Upper lobe of left lung (tissue), 6 donors: ENCODE measurements around the gene PRM3. TPM values are rescaled to one million over a fixed set of nuclear protein-coding genes. Genes with fewer than 3 reads are reported as not detected.

Experiments
- ATAC-seq, 2 donors: fragments of 200-7000 bp; cut with Tn5 transposase; one replicate each; pipeline ENCODE4 v1.9.1; 2022; ENCODE audit warnings: mild to moderate bottlenecking in 2 of 2, moderate library complexity in 2 of 2; ENCODE audit not compliant: low FRiP score in 2 of 2
- DNase-seq, 2 donors: peaks; one replicate each; pipeline ENCODE4 v3.0.0-alpha.2; 2019 to 2020
- H3K27ac ChIP-seq, 4 donors: fragments of 200-600 bp; sonication (generic); one replicate each; pipeline ENCODE4 v1.5.1; 2016 to 2019
- H3K27me3 ChIP-seq, 4 donors: fragments of 200-600 bp; sonication (generic); one replicate each; pipeline ENCODE4 v1.5.1; 2017 to 2019
- H3K36me3 ChIP-seq, 4 donors: fragments of 200-600 bp; sonication (generic); one replicate each; pipeline ENCODE4 v1.5.1; 2016 to 2019
- H3K4me1 ChIP-seq, 4 donors: fragments of 200-600 bp; sonication (generic); one replicate each; pipeline ENCODE4 v1.5.1; 2018 to 2019
- H3K4me3 ChIP-seq, 4 donors: fragments of 200-600 bp; sonication (generic); one replicate each; pipeline ENCODE4 v1.5.1; 2017 to 2019; ENCODE audit warnings: mild to moderate bottlenecking in 2 of 4, moderate library complexity in 1 of 4
- H3K9me3 ChIP-seq, 4 donors: fragments of 200-600 bp; sonication (generic); one replicate each; pipeline ENCODE4 v1.5.1; 2018 to 2019
- EP300 ChIP-seq, 4 donors: sonication (generic); formaldehyde crosslinking; IDR thresholded peaks; one replicate each; pipeline ENCODE4 v1.5.1; 2017; ENCODE audit warnings: antibody characterized with exemption in 4 of 4, control low read depth in 2 of 4
- POLR2A ChIP-seq, 4 donors: fragments of 450-650 bp; IDR thresholded peaks; one replicate each; pipeline ENCODE4 v1.5.1; 2016 to 2017; ENCODE audit warnings: antibody characterized with exemption in 4 of 4, mild to moderate bottlenecking in 2 of 4
- POLR2AphosphoS5 ChIP-seq, 2 donors: sonication (generic); formaldehyde crosslinking; IDR thresholded peaks; one replicate each; pipeline ENCODE4 v1.5.1; 2017; ENCODE audit warnings: antibody characterized with exemption in 2 of 2
- WGBS, 2 donors: methylation state at CpG; one replicate each; pipeline ENCODE4 v1.1.5; 2017 to 2018; 5-methylcytosine and 5-hydroxymethylcytosine counted together
- total RNA-seq, 6 donors: library from RNA; depleted of rRNA in 4 of 6; stranded (reverse); fragments of >200 nt in 4 of 6; gene quantifications; one replicate each; pipeline versions ENCODE4 v1.1.0 to v1.2.1, GENCODE V29; 2016 to 2021
- TF ChIP-seq, protein P1 (sequence below), 6 experiments: fragments of 450-650 bp in 4 of 6; fragments of 200-600 bp in 2 of 6; sonication (generic) in 2 of 6; IDR thresholded peaks; one replicate each; pipeline ENCODE4 v1.5.1; 2016 to 2019; ENCODE audit warnings: antibody characterized with exemption in 6 of 6
- donor health status: DM: no; HTN: no; CAD: no; lungs with moderate emphysema.
- donor health status: DM: no; HTN: yes; CAD: no; lungs with severe emphysema.

The PRM3 gene
- total RNA-seq, 6 donors from 2014 or later, result not detected

GRCh38 chr16:11283820-11284248 is 10.4 kb upstream of the PRM3 start:
- no peak for ATAC-seq
- H3K36me3 ChIP-seq, result no peaks in the 10 kb centered on the region
- H3K4me1 ChIP-seq, result peaks cover 0 to 5% (median 0%) of the 10 kb centered on the region in 4 donors
- no peaks in the 10 kb centered on the region for H3K9me3 ChIP-seq
- DNase-seq, result peak in 1 of 2 donors; percentile 42
- H3K27ac ChIP-seq, result no peak overlapping the region
- no peaks in the 10 kb centered on the region for H3K27me3 ChIP-seq
- H3K4me3 ChIP-seq, result no peak overlapping the region
- WGBS, 2 donors, result 40 to 49% methylated on average over 3 to 4 of the region's 4 CpGs
- TF ChIP-seq EP300 (IDR thresholded peaks at IDR 0.05) (no peak), POLR2AphosphoS5 (IDR thresholded peaks at IDR 0.05) (no peak)
- TF ChIP-seq, protein P1, sequence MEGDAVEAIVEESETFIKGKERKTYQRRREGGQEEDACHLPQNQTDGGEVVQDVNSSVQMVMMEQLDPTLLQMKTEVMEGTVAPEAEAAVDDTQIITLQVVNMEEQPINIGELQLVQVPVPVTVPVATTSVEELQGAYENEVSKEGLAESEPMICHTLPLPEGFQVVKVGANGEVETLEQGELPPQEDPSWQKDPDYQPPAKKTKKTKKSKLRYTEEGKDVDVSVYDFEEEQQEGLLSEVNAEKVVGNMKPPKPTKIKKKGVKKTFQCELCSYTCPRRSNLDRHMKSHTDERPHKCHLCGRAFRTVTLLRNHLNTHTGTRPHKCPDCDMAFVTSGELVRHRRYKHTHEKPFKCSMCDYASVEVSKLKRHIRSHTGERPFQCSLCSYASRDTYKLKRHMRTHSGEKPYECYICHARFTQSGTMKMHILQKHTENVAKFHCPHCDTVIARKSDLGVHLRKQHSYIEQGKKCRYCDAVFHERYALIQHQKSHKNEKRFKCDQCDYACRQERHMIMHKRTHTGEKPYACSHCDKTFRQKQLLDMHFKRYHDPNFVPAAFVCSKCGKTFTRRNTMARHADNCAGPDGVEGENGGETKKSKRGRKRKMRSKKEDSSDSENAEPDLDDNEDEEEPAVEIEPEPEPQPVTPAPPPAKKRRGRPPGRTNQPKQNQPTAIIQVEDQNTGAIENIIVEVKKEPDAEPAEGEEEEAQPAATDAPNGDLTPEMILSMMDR (IDR thresholded peaks at IDR 0.05), result no peak

DNA sequence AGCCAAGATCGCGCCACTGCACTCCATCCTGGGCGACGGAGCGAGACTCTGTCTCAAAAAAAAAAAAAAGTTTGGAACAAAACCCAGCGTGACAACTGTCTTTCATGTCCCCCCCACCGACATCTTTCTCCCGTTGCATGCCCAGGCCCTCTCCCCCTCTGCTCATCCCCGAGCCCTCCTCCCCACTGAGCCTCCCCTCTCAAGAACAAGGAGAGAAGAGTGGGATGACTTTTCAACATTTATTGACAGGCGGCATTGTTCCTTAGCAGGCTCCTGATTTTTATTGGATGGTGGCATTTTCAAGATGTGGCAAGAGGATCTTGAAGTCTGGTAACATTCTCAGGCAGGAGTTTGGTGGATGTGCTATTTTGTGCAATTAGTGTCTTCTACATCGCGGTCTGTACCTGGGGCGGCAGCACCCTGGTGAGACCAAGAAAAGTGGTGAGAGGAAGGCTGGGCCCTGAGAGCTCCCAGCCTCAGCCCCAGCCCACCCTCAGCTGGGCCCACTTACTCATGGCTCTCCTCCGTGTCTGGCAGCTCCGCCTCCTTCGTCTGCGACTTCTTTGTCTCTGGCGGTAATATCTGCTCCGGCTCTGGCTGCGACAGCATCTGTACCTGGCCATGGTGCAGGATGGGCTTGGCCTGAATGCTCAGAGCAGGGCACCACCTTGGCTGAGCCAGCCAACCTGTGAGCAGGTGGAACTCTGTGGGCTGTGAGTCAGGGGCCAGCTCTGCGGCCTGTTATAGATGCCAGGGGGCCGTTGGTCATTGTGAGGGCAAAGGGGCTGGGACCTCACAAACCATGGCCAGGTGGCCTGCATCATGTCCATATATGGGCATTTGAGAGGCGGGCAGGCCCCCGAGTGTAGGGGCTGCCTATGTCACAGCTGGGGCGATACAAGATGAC is 7.4 kb upstream of the PRM3 start, which contains the start of gene PRM1:
Gene PRM1, minus strand, starts transcription at position 715 of the 907 bp plus-strand sequence. Its CDS starts 92 bp downstream, at position 623.
- DNase-seq, result no peak
- TF ChIP-seq, protein P1 (IDR thresholded peaks at IDR 0.05), result no peak
- ATAC-seq, result no peak
- Histone ChIP-seq H3K4me1 (peaks cover 0 to 5% (median 0%) of the 10 kb centered on the region in 4 donors), H3K27me3 (no peaks in the 10 kb centered on the region), H3K4me3 (no peak within 1 kb of the TSS), H3K9me3 (no peaks in the 10 kb centered on the region), H3K27ac (no peak within 1 kb of the TSS), H3K36me3 (no peaks in the 10 kb centered on the region)
- 89 to 91% methylated on average over 22 to 25 of the region's 25 CpGs for WGBS, 2 donors

DNA sequence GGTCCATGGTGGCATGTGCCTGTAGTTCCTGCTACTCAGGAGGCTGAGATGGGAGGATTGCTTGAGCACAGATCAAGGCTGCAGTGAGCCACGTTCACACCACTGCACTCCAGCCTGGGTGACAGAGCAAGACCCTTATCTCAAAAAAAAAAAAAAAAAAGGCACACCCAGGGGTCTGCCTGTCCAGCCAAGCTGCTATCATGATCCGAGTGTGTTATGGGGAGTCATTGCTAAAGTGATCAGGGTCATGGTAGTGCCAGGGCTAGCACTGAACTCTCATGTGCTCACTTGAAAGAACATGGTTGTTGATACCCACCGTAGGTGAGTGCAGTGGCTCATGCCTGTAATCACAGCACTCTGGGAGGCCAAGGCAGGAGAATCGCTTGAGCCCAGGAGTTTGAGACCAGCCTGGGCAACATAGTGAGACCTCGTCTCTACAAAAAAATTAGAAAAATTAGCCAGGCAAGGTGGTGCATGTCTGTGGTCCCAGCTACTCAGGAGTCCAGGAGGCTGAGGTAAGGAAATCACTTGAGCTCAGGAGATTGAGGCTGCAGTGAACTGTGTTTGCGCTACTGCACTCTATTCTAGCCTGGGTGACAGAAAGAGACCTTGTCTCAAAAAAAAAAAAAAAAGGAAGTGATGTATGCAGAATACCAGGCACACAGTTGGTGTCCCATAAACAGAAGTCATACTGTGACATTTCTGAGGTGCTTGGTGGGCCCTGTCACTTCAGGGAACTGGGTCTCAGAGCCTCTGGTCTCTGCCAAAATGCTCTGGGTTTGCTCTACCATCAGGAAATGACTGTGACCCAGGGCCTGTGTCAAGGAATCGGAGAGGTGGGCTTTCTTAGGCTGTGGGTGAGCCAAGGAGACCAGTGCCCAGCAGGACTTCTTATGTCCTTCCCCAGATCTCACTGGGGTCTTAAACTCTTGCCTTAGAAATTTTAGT is 5.5 kb upstream of the PRM3 start:
- Histone ChIP-seq H3K36me3 (no peaks in the 10 kb centered on the region), H3K27ac (no peak overlapping the region), H3K4me1 (peaks cover 0 to 5% (median 0%) of the 10 kb centered on the region in 4 donors), H3K9me3 (no peaks in the 10 kb centered on the region), H3K4me3 (no peak overlapping the region), H3K27me3 (no peaks in the 10 kb centered on the region)
- ATAC-seq (no peak), DNase-seq (no peak)
- TF ChIP-seq EP300 (IDR thresholded peaks at IDR 0.05), result no peak
- TF ChIP-seq POLR2AphosphoS5 (IDR thresholded peaks at IDR 0.05), result no peak
- TF ChIP-seq, protein P1 (IDR thresholded peaks at IDR 0.05), result no peak
- no peak for TF ChIP-seq POLR2A (IDR thresholded peaks at IDR 0.05)
- WGBS, 2 donors, result 79 to 85% methylated on average over 7 of the region's 7 CpGs

GRCh38 chr16:11277607-11278337 is 4.3 kb upstream of the PRM3 start:
- H3K4me1 ChIP-seq, result peaks cover 0 to 5% (median 0%) of the 10 kb centered on the region in 4 donors
- ATAC-seq (no peak), DNase-seq (no peak)
- TF ChIP-seq POLR2A (IDR thresholded peaks at IDR 0.05), result no peak
- TF ChIP-seq POLR2AphosphoS5 (IDR thresholded peaks at IDR 0.05), result no peak
- TF ChIP-seq, protein P1 (IDR thresholded peaks at IDR 0.05), result no peak
- TF ChIP-seq EP300 (IDR thresholded peaks at IDR 0.05), result no peak
- no peak overlapping the region for H3K27ac ChIP-seq
- no peaks in the 10 kb centered on the region for H3K36me3 ChIP-seq
- 81 to 87% methylated on average over 12 of the region's 12 CpGs for WGBS, 2 donors
- H3K9me3 ChIP-seq, result no peaks in the 10 kb centered on the region
- H3K27me3 ChIP-seq, result no peaks in the 10 kb centered on the region
- H3K4me3 ChIP-seq, result no peak overlapping the region
